HEK293 (cell line): ENCODE measurements around the gene REM2.

Source experiments
- CTCF ChIA-PET: fragments of 350-600 bp; formaldehyde crosslinking; extraction: SDS; loops from one replicate; lab custom pipeline; 2021; ENCODE audit warnings: antibody characterized with exemption; lab: Yijun Ruan, JAX
- POLR2A ChIA-PET: fragments of 300-600 bp; formaldehyde crosslinking; extraction: SDS; loops from one replicate; lab custom pipeline; 2020; ENCODE audit warnings: antibody characterized with exemption, inconsistent platforms; lab: Yijun Ruan, JAX
- H3K27ac ChIP-seq: fragments of 200-500 bp; sonication (Bioruptor generic); 2 replicates; pipeline ENCODE4 v1.5.1; 2014; ENCODE audit warnings: low read depth, low read length, control low read depth, inconsistent platforms; ENCODE audit errors: extremely low read depth
- H3K36me3 ChIP-seq, 2 experiments: fragments of 200-500 bp in 1 of 2; sonication (Bioruptor generic) in 1 of 2; 1 replicate in 1 of 2; 2 replicates in 1 of 2; pipeline ENCODE4 v1.5.1; 2014 to 2017; ENCODE audit warnings: inconsistent platforms in 2 of 2, low read length in 2 of 2; ENCODE audit not compliant: control insufficient read depth in 2 of 2, insufficient read depth in 1 of 2
- H3K4me1 ChIP-seq: fragments of 200-500 bp; sonication (Bioruptor generic); 2 replicates; pipeline ENCODE4 v1.5.1; 2014; ENCODE audit warnings: mild to moderate bottlenecking, low read length, inconsistent platforms; ENCODE audit not compliant: control insufficient read depth, insufficient read depth
- H3K4me3 ChIP-seq: 2 replicates; pipeline ENCODE4 v1.5.1; 2011; ENCODE audit warnings: low read depth, mild to moderate bottlenecking, control low read depth, low read length, moderate library complexity
- H3K9me3 ChIP-seq: fragments of 200-500 bp; sonication (Bioruptor generic); 2 replicates; pipeline ENCODE4 v1.5.1; 2014; ENCODE audit warnings: low read depth, low read length, inconsistent platforms; ENCODE audit not compliant: control insufficient read depth, insufficient read depth
- IKZF3 ChIP-seq: fragments of 450-650 bp; IDR thresholded peaks from 2 replicates; pipeline ENCODE4 v1.5.0; 2018; ENCODE audit warnings: missing biosample characterization, mild to moderate bottlenecking, missing genetic modification characterization, moderate library complexity
- OSR2 ChIP-seq: fragments of 450-650 bp; formaldehyde crosslinking; IDR thresholded peaks from 2 replicates; pipeline ENCODE4 v1.5.1; 2016; ENCODE audit warnings: missing biosample characterization, missing genetic modification characterization
- PRDM1 ChIP-seq: fragments of 450-650 bp; formaldehyde crosslinking; IDR thresholded peaks from 2 replicates; pipeline ENCODE4; 2016; ENCODE audit warnings: missing biosample characterization, missing genetic modification characterization
- ZNF132 ChIP-seq: fragments of 450-650 bp; formaldehyde crosslinking; IDR thresholded peaks from 2 replicates; pipeline ENCODE4 v1.5.1; 2017; ENCODE audit warnings: missing biosample characterization, missing genetic modification characterization, borderline replicate concordance
- ZNF175 ChIP-seq: fragments of 450-650 bp; formaldehyde crosslinking; IDR thresholded peaks from 2 replicates; pipeline ENCODE4 v1.5.1; 2016; ENCODE audit warnings: missing biosample characterization, missing genetic modification characterization
- ZNF239 ChIP-seq: fragments of 450-650 bp; formaldehyde crosslinking; IDR thresholded peaks from 2 replicates; pipeline ENCODE4 v1.5.1; 2016; ENCODE audit warnings: missing biosample characterization, missing genetic modification characterization
- ZNF248 ChIP-seq: fragments of 450-650 bp; formaldehyde crosslinking; IDR thresholded peaks from 2 replicates; pipeline ENCODE4 v1.5.1; 2017; ENCODE audit warnings: missing biosample characterization, missing genetic modification characterization
- ZNF311 ChIP-seq: fragments of 450-650 bp; formaldehyde crosslinking; IDR thresholded peaks from 2 replicates; pipeline ENCODE4 v1.5.1; 2017; ENCODE audit warnings: missing biosample characterization, missing genetic modification characterization, borderline replicate concordance
- ZNF404 ChIP-seq: fragments of 450-650 bp; formaldehyde crosslinking; IDR thresholded peaks from 2 replicates; pipeline ENCODE4 v1.5.1; 2017; ENCODE audit warnings: missing biosample characterization, missing genetic modification characterization
- ZNF426 ChIP-seq: fragments of 450-650 bp; formaldehyde crosslinking; IDR thresholded peaks from 2 replicates; pipeline ENCODE4 v1.5.1; 2017; ENCODE audit warnings: missing biosample characterization, missing genetic modification characterization, mild to moderate bottlenecking, inconsistent platforms, moderate library complexity
- ZNF555 ChIP-seq: fragments of 450-650 bp; formaldehyde crosslinking; conservative IDR thresholded peaks from 2 replicates; pipeline ENCODE4 v1.5.1; 2017; ENCODE audit warnings: missing biosample characterization, mild to moderate bottlenecking, missing genetic modification characterization, inconsistent platforms
- ZNF660 ChIP-seq: fragments of 450-650 bp; IDR thresholded peaks from 2 replicates; pipeline ENCODE4 v1.5.1; 2018; ENCODE audit warnings: missing biosample characterization, mild to moderate bottlenecking, missing genetic modification characterization
- ZNF776 ChIP-seq: fragments of 450-650 bp; formaldehyde crosslinking; IDR thresholded peaks from 2 replicates; pipeline ENCODE4 v1.5.0; 2017; ENCODE audit warnings: missing biosample characterization, missing genetic modification characterization, borderline replicate concordance
- ZNF777 ChIP-seq: fragments of 450-650 bp; formaldehyde crosslinking; IDR thresholded peaks from 2 replicates; pipeline ENCODE4 v1.5.1; 2017; ENCODE audit warnings: missing biosample characterization, missing genetic modification characterization, borderline replicate concordance
- ZSCAN30 ChIP-seq: fragments of 450-650 bp; IDR thresholded peaks from 2 replicates; pipeline ENCODE4 v1.5.1; 2018; ENCODE audit warnings: missing biosample characterization, mild to moderate bottlenecking, missing genetic modification characterization, moderate library complexity
- TF ChIP-seq, protein P1 (sequence below): fragments of 450-650 bp; formaldehyde crosslinking; IDR thresholded peaks from 2 replicates; pipeline ENCODE4 v1.5.1; 2016; ENCODE audit warnings: missing biosample characterization, missing genetic modification characterization
- TF ChIP-seq, protein P2 (sequence below): fragments of 450-650 bp; IDR thresholded peaks from 2 replicates; pipeline ENCODE4 v1.5.1; 2018; ENCODE audit warnings: missing biosample characterization, mild to moderate bottlenecking, missing genetic modification characterization
- TF ChIP-seq, protein P3 (sequence below): fragments of 450-650 bp; formaldehyde crosslinking; IDR thresholded peaks from 2 replicates; pipeline ENCODE4 v1.5.1; 2016; ENCODE audit warnings: missing biosample characterization, missing genetic modification characterization
- TF ChIP-seq, protein P4 (sequence below): fragments of 450-650 bp; formaldehyde crosslinking; IDR thresholded peaks from 2 replicates; pipeline ENCODE4 v1.5.1; 2016; ENCODE audit warnings: missing biosample characterization, missing genetic modification characterization
- TF ChIP-seq, protein P5 (sequence below): sonication (generic); formaldehyde crosslinking; IDR thresholded peaks from 2 replicates; pipeline ENCODE4 v1.8.1; 2022; ENCODE audit warnings: mild to moderate bottlenecking, moderate library complexity, missing genetic modification reagents

The REM2 gene

DNA sequence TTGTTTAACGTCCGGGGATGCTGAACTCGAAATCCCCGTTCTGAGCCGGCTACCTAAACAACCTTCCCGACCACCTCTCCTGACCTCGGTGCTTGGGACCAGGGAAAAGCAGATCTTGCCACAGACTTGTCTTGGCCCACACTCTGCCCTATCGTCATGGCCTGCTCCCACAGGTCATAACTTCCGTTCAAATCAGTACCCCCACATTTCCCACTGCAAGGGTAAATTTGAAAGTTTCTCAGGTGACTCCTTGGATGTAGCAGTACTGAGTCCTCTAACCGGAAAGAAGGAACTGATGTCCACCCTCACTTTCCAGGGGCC lies 36.5 kb downstream of the REM2 start (continued):
- TF ChIP-seq, protein P1, sequence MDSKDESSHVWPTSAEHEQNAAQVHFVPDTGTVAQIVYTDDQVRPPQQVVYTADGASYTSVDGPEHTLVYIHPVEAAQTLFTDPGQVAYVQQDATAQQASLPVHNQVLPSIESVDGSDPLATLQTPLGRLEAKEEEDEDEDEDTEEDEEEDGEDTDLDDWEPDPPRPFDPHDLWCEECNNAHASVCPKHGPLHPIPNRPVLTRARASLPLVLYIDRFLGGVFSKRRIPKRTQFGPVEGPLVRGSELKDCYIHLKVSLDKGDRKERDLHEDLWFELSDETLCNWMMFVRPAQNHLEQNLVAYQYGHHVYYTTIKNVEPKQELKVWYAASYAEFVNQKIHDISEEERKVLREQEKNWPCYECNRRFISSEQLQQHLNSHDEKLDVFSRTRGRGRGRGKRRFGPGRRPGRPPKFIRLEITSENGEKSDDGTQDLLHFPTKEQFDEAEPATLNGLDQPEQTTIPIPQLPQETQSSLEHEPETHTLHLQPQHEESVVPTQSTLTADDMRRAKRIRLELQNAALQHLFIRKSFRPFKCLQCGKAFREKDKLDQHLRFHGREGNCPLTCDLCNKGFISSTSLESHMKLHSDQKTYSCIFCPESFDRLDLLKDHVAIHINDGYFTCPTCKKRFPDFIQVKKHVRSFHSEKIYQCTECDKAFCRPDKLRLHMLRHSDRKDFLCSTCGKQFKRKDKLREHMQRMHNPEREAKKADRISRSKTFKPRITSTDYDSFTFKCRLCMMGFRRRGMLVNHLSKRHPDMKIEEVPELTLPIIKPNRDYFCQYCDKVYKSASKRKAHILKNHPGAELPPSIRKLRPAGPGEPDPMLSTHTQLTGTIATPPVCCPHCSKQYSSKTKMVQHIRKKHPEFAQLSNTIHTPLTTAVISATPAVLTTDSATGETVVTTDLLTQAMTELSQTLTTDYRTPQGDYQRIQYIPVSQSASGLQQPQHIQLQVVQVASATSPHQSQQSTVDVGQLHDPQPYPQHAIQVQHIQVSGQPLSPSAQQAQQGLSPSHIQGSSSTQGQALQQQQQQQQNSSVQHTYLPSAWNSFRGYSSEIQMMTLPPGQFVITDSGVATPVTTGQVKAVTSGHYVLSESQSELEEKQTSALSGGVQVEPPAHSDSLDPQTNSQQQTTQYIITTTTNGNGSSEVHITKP (tag by site-specific recombination) = peak; percentile 53; the same call in 1 of the 2 replicates
- no peak for TF ChIP-seq OSR2 (tag by site-specific recombination)
- TF ChIP-seq, protein P2, sequence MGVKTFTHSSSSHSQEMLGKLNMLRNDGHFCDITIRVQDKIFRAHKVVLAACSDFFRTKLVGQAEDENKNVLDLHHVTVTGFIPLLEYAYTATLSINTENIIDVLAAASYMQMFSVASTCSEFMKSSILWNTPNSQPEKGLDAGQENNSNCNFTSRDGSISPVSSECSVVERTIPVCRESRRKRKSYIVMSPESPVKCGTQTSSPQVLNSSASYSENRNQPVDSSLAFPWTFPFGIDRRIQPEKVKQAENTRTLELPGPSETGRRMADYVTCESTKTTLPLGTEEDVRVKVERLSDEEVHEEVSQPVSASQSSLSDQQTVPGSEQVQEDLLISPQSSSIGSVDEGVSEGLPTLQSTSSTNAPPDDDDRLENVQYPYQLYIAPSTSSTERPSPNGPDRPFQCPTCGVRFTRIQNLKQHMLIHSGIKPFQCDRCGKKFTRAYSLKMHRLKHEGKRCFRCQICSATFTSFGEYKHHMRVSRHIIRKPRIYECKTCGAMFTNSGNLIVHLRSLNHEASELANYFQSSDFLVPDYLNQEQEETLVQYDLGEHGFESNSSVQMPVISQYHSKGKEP (tag by site-specific recombination) = no peak

DNA sequence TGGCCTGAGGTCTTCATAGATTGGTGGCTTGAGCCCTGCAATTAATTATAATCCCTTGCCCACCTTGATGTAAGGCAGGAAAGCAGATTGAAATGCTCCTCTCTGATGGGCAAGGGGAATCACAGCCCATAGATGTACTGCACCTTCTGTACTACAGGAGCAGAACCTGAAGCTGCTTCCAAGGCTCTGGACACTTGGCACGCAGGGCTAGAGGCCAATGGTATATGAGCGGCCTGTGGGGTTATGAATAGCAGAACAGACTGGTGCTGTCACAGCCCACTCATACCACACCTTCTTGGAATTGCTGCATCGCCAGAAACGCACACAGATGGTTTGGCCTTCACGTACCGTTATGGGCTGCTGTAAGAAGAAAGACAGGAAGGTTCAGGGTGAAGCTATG lies 37.7 kb downstream of the REM2 start:
- H3K4me1 ChIP-seq = peaks cover 5% of the 10 kb centered on the region; the same call in 1 of the 2 replicates
- POLR2A ChIA-PET = interaction anchor here (0.5 to 3.3 kb wide), 2 partner anchors 8 to 48 kb away, joined by 4 to 41 read pairs; partner anchors contain the start of gene PRMT5
- TF ChIP-seq, protein P3, sequence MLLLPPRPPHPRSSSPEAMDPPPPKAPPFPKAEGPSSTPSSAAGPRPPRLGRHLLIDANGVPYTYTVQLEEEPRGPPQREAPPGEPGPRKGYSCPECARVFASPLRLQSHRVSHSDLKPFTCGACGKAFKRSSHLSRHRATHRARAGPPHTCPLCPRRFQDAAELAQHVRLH = no peak
- no peak for TF ChIP-seq PRDM1 (tag by site-specific recombination)
- no peak for TF ChIP-seq ZNF311 (tag by site-specific recombination)
- TF ChIP-seq, protein P4, sequence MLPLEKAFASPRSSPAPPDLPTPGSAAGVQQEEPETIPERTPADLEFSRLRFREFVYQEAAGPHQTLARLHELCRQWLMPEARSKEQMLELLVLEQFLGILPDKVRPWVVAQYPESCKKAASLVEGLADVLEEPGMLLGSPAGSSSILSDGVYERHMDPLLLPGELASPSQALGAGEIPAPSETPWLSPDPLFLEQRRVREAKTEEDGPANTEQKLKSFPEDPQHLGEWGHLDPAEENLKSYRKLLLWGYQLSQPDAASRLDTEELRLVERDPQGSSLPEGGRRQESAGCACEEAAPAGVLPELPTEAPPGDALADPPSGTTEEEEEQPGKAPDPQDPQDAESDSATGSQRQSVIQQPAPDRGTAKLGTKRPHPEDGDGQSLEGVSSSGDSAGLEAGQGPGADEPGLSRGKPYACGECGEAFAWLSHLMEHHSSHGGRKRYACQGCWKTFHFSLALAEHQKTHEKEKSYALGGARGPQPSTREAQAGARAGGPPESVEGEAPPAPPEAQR = no peak
- no peak for TF ChIP-seq ZNF555 (tag by site-specific recombination)
- no peak for TF ChIP-seq ZNF776 (tag by site-specific recombination)
- no peak for TF ChIP-seq ZNF239 (tag by site-specific recombination)
- TF ChIP-seq IKZF3 = no peak
- TF ChIP-seq ZNF777 (tag by site-specific recombination) = no peak
- no peak for TF ChIP-seq ZNF426 (tag by site-specific recombination)
- no peak for TF ChIP-seq ZNF175 (tag by site-specific recombination)
- no peak for TF ChIP-seq ZSCAN30
- TF ChIP-seq, protein P5, sequence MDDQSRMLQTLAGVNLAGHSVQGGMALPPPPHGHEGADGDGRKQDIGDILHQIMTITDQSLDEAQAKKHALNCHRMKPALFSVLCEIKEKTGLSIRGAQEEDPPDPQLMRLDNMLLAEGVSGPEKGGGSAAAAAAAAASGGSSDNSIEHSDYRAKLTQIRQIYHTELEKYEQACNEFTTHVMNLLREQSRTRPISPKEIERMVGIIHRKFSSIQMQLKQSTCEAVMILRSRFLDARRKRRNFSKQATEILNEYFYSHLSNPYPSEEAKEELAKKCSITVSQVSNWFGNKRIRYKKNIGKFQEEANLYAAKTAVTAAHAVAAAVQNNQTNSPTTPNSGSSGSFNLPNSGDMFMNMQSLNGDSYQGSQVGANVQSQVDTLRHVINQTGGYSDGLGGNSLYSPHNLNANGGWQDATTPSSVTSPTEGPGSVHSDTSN = no peak
- no peak for TF ChIP-seq ZNF248 (tag by site-specific recombination)
- no peak for TF ChIP-seq ZNF660
- no peak for TF ChIP-seq ZNF404 (tag by site-specific recombination)
- TF ChIP-seq ZNF132 (tag by site-specific recombination) = no peak
- TF ChIP-seq, all 188 proteins: peak for 0
- Histone ChIP-seq H3K4me3 (no peak overlapping the region), H3K27ac (no peak overlapping the region), H3K9me3 (no peaks in the 10 kb centered on the region), H3K36me3 (peaks cover 60 to 72% of the 10 kb centered on the region in 2 experiments)
- CTCF ChIA-PET = interaction anchor here (0.7 to 4.3 kb wide), 3 partner anchors 10 to 48 kb away, joined by 3 to 33 read pairs (median 3); partner anchors contain the start of genes HAUS4 and PRMT5
